GM18951 (cell line): ENCODE results near the gene ZNF662.
"Not testable (repeated sequence)": the region's sequence is repeated elsewhere in the genome, so short reads cannot be mapped to it uniquely, and the experiment has no call there.

Experiments used
- POLR2A ChIP-seq: IDR thresholded peaks from 4 replicates; pipeline ENCODE4 v1.6.1; 2011; ENCODE audit warnings: mild to moderate bottlenecking; ENCODE audit not compliant: insufficient read length, insufficient read depth; ENCODE audit errors: extremely low read depth
- in situ Hi-C: fragments of 300-500 bp; cut with MboI; formaldehyde crosslinking; loops from one replicate; pipeline ENCODE4 v1.12.0; 2022; ENCODE audit warnings: low sequenced_read_pairs, mixed read lengths, inconsistent platforms; ENCODE audit not compliant: unreplicated experiment

Gene ZNF662

GRCh38 chr3:42876940-42877720, 28.8 kb upstream of the ZNF662 start:
- TF ChIP-seq POLR2A = no peak
- in situ Hi-C loops = loop anchor here (10.0 kb wide), 1 partner anchor 92 kb away; no protein-coding TSS in a partner anchor

GRCh38 chr3:42877881-42878280, 28.1 kb upstream of the ZNF662 start:
- in situ Hi-C loops = loop anchor here (10.0 kb wide), 1 partner anchor 93 kb away; no protein-coding TSS in a partner anchor
- no peak for TF ChIP-seq POLR2A

- in situ Hi-C loops = no loop called here
- TF ChIP-seq POLR2A = no peak
Observed at GRCh38 chr3:42880183-42880582, 25.8 kb upstream of the ZNF662 start.

GRCh38 chr3:42880601-42881451, 25.1 kb upstream of the ZNF662 start:
- in situ Hi-C loops = no loop called here
- peak; percentile 47 for TF ChIP-seq POLR2A

GRCh38 chr3:42883251-42883930, 22.6 kb upstream of the ZNF662 start:
- in situ Hi-C loops = not testable (repeated sequence)

GRCh38 chr3:42884324-42884723, 21.6 kb upstream of the ZNF662 start:
- in situ Hi-C loops = no loop called here
- TF ChIP-seq POLR2A = no peak

- in situ Hi-C loops = no loop called here
- no peak for TF ChIP-seq POLR2A
Observed at GRCh38 chr3:42886294-42886822, 19.6 kb upstream of the ZNF662 start.

GRCh38 chr3:42887084-42887483, 18.9 kb upstream of the ZNF662 start:
- TF ChIP-seq POLR2A = no peak
- in situ Hi-C loops = no loop called here

GRCh38 chr3:42891042-42891441, 14.9 kb upstream of the ZNF662 start:
- in situ Hi-C loops = no loop called here
- TF ChIP-seq POLR2A = no peak

GRCh38 chr3:42892169-42892568, 13.8 kb upstream of the ZNF662 start:
- TF ChIP-seq POLR2A = no peak
- in situ Hi-C loops = no loop called here

- no peak for TF ChIP-seq POLR2A
- in situ Hi-C loops = no loop called here
Observed at GRCh38 chr3:42892807-42893206, 13.1 kb upstream of the ZNF662 start.

GRCh38 chr3:42894698-42895579, 11.0 kb upstream of the ZNF662 start:
- in situ Hi-C loops = no loop called here
- no peak for TF ChIP-seq POLR2A

- no peak for TF ChIP-seq POLR2A
- in situ Hi-C loops = no loop called here
Observed at GRCh38 chr3:42895580-42895868, 10.4 kb upstream of the ZNF662 start.
